HepG2 (cell line): ENCODE results near the gene MRO. TPM values are rescaled to one million over a fixed set of nuclear protein-coding genes. Genes with fewer than 3 reads are reported as not detected.

Source experiments
- ATAC-seq: fragments of 200-7000 bp; cut with Tn5 transposase; 3 replicates; pipeline ENCODE4 v1.9.1; 2020; ENCODE audit warnings: mild to moderate bottlenecking, moderate library complexity
- BruUV-seq: library from RNA; stranded (reverse); fragments of 400-500 nt; replicated peaks from 2 replicates; lab custom pipeline; 2021; lab: Mats Ljungman, UMichigan
- CTCF ChIA-PET: fragments of 300-600 bp; formaldehyde crosslinking; extraction: SDS; loops from one replicate; lab custom pipeline; 2021; ENCODE audit warnings: low total read pairs, inconsistent platforms, low intra/inter-chr PET ratio; lab: Yijun Ruan, JAX
- POLR2A ChIA-PET: fragments of 350-600 bp; sonication (Branson Sonifier 250); formaldehyde crosslinking; loops from one replicate; lab custom pipeline; 2020; ENCODE audit warnings: antibody characterized with exemption, inconsistent platforms; lab: Yijun Ruan, JAX
- DNase-seq: peaks from one replicate; pipeline ENCODE4 v3.0.0-alpha.2; 2015; ENCODE audit warnings: low spot score
- FAIRE-seq: peaks from 3 replicates; lab custom pipeline; 2011; peaks lifted over from hg19 to GRCh38; lab: Jason Lieb, UNC
- H2AFZ ChIP-seq: one replicate; pipeline ENCODE4 v1.6.1; 2011; ENCODE audit warnings: low read length, inconsistent platforms
- H3K27ac ChIP-seq: fragments of 300-600 bp; 3 replicates; pipeline ENCODE4 v1.8.0; 2011; ENCODE audit warnings: mixed run types, mild to moderate bottlenecking, mixed read lengths, low read length, inconsistent platforms; ENCODE audit not compliant: insufficient read depth; ENCODE audit errors: extremely low read length
- H3K27me3 ChIP-seq, 2 experiments: fragments of 200-600 bp in 1 of 2; 2 replicates in 1 of 2; 3 replicates in 1 of 2; pipeline versions ENCODE4 v1.6.0 to v1.8.0; 2011; ENCODE audit warnings: low read length in 2 of 2, mild to moderate bottlenecking in 2 of 2, moderate library complexity in 2 of 2, inconsistent platforms in 1 of 2; ENCODE audit not compliant: insufficient read depth in 2 of 2, control insufficient read depth in 1 of 2
- H3K36me3 ChIP-seq, 2 experiments: fragments of 200-600 bp in 1 of 2; replicated peaks in 1 of 2; 2 replicates in 1 of 2; 3 replicates in 1 of 2; pipeline versions ENCODE4 v1.5.1 to v1.8.0; 2011; ENCODE audit warnings: low read length in 2 of 2, inconsistent platforms in 1 of 2; ENCODE audit not compliant: insufficient read depth in 2 of 2, control insufficient read depth in 1 of 2
- H3K4me1 ChIP-seq: 2 replicates; pipeline ENCODE4 v1.5.1; 2012; ENCODE audit warnings: low read length, inconsistent platforms; ENCODE audit not compliant: insufficient read depth
- H3K4me2 ChIP-seq: 2 replicates; pipeline ENCODE4 v1.6.0; 2011; ENCODE audit warnings: low read depth, low read length, inconsistent platforms
- H3K4me3 ChIP-seq, 3 experiments: fragments of 200-600 bp in 1 of 3; sonication (generic), shearing (Covaris generic) in 1 of 3; replicated peaks in 1 of 3; 2 replicates each; pipeline ENCODE4 v1.5.1; 2011 to 2016; ENCODE audit warnings: low read length in 3 of 3, inconsistent platforms in 2 of 3, low read depth in 2 of 3, mild to moderate bottlenecking in 2 of 3, control low read depth in 1 of 3, mixed read lengths in 1 of 3; ENCODE audit not compliant: insufficient read depth in 1 of 3
- H3K79me2 ChIP-seq: one replicate; pipeline ENCODE4 v1.6.1; 2011; ENCODE audit warnings: low read length, inconsistent platforms; ENCODE audit not compliant: insufficient read depth
- H3K9ac ChIP-seq: 2 replicates; pipeline ENCODE4 v1.6.0; 2011; ENCODE audit warnings: mild to moderate bottlenecking, low read depth, low read length, inconsistent platforms; ENCODE audit not compliant: insufficient read depth
- H3K9me3 ChIP-seq: 2 replicates; pipeline ENCODE4 v1.5.1; 2012; ENCODE audit warnings: mild to moderate bottlenecking, low read length
- H4K20me1 ChIP-seq: 2 replicates; pipeline ENCODE4 v1.6.0; 2011; ENCODE audit warnings: inconsistent platforms, mild to moderate bottlenecking, low read length, moderate library complexity; ENCODE audit not compliant: insufficient read depth
- ATF7 ChIP-seq, 2 experiments: fragments of 450-650 bp in 1 of 2; sonication (generic) in 1 of 2; formaldehyde crosslinking in 1 of 2; IDR thresholded peaks; 2 replicates each; pipeline versions ENCODE4 v1.4.0 to v1.6.1; 2016 to 2020; ENCODE audit warnings: antibody characterized with exemption in 1 of 2, mild to moderate bottlenecking in 1 of 2, missing genetic modification reagents in 1 of 2
- CBX2 ChIP-seq, 2 experiments: fragments of 200-600 bp in 1 of 2; sonication (generic); formaldehyde crosslinking in 1 of 2; IDR thresholded peaks; 2 replicates each; pipeline versions ENCODE4 v1.7.0 to v1.8.1; 2018 to 2022; ENCODE audit warnings: low read depth in 2 of 2, low read length in 1 of 2, mild to moderate bottlenecking in 1 of 2, missing genetic modification reagents in 1 of 2
- CHD2 ChIP-seq: IDR thresholded peaks from 2 replicates; pipeline ENCODE4 v1.6.1; 2011; ENCODE audit warnings: low read depth, low read length, improper control_type of control experiment
- EHMT2 ChIP-seq: fragments of 200-600 bp; sonication (generic); IDR thresholded peaks from 2 replicates; pipeline ENCODE4 v1.7.0; 2017; ENCODE audit warnings: antibody characterized with exemption, low read depth, low read length, borderline replicate concordance
- FIP1L1 ChIP-seq: fragments of 200-400 bp; formaldehyde crosslinking; IDR thresholded peaks from 2 replicates; pipeline ENCODE4 v1.6.1; 2018; ENCODE audit warnings: low read depth, mild to moderate bottlenecking, low read length, moderate library complexity, borderline replicate concordance; ENCODE audit not compliant: insufficient read depth
- FOSL1 ChIP-seq: sonication (generic); formaldehyde crosslinking; IDR thresholded peaks from 2 replicates; pipeline ENCODE4 v1.9.0; 2021; ENCODE audit warnings: missing genetic modification reagents, borderline replicate concordance
- GATA4 ChIP-seq: sonication (generic); IDR thresholded peaks from 2 replicates; pipeline ENCODE4 v1.6.1; 2016; ENCODE audit warnings: antibody characterized with exemption, low read depth, borderline replicate concordance
- GLI4 ChIP-seq: sonication (generic); formaldehyde crosslinking; IDR thresholded peaks from 2 replicates; pipeline ENCODE4 v1.5.1; 2020; ENCODE audit warnings: missing genetic modification reagents, mild to moderate bottlenecking, moderate library complexity, borderline replicate concordance
- HCFC1 ChIP-seq: fragments of 150-350 bp; IDR thresholded peaks from 2 replicates; pipeline ENCODE4 v1.6.1; 2014; ENCODE audit warnings: low read depth, low read length
- KAT7 ChIP-seq: IDR thresholded peaks from 2 replicates; pipeline ENCODE4 v1.6.1; 2018; ENCODE audit warnings: borderline replicate concordance, missing compliant biosample characterization
- MIXL1 ChIP-seq: IDR thresholded peaks from 2 replicates; pipeline ENCODE4 v1.6.1; 2016
- SRSF4 ChIP-seq: fragments of 200-400 bp; formaldehyde crosslinking; IDR thresholded peaks from one replicate; pipeline ENCODE4 v1.6.1; 2018; ENCODE audit warnings: mild to moderate bottlenecking, low read depth, low read length, moderate library complexity; ENCODE audit not compliant: poor library complexity, severe bottlenecking
- TGIF2 ChIP-seq: IDR thresholded peaks from 2 replicates; pipeline ENCODE4 v1.6.1; 2016; ENCODE audit warnings: control low read depth, missing compliant biosample characterization
- ZFP37 ChIP-seq: sonication (generic); formaldehyde crosslinking; IDR thresholded peaks from 2 replicates; pipeline ENCODE4 v1.4.0; 2020; ENCODE audit warnings: missing genetic modification reagents, borderline replicate concordance
- ZMAT5 ChIP-seq: sonication (generic); formaldehyde crosslinking; IDR thresholded peaks from 2 replicates; pipeline ENCODE4 v1.5.0; 2020; ENCODE audit warnings: mild to moderate bottlenecking, low read depth, missing genetic modification reagents, borderline replicate concordance
- ZNF841 ChIP-seq: sonication (generic); formaldehyde crosslinking; IDR thresholded peaks from 2 replicates; pipeline ENCODE4 v1.8.1; 2023; ENCODE audit warnings: missing genetic modification reagents, borderline replicate concordance
- ZNF883 ChIP-seq: sonication (generic); formaldehyde crosslinking; IDR thresholded peaks from 2 replicates; pipeline ENCODE4 v1.5.1; 2020; ENCODE audit warnings: mild to moderate bottlenecking, missing genetic modification reagents; ENCODE audit errors: not compliant biosample characterization
- ZSCAN29 ChIP-seq: sonication (generic); formaldehyde crosslinking; conservative IDR thresholded peaks from 2 replicates; pipeline ENCODE4 v1.4.0; 2020; ENCODE audit warnings: mild to moderate bottlenecking, missing genetic modification reagents
- WGBS: methylation state at CpG from one replicate; pipeline ENCODE4 v1.1.6; 2017; ENCODE audit warnings: low lambda C conversion rate; 5-methylcytosine and 5-hydroxymethylcytosine counted together
- in situ Hi-C: cut with HindIII; loops from 2 replicates; pipeline ENCODE4 v1.10.0; 2017; ENCODE audit warnings: low pct_unique_long_range_greater_than_20kb; ENCODE audit not compliant: extremely low pct_ligation_motif_present
- intact Hi-C: fragments of 100-400 bp; cut with micrococcal nuclease; formaldehyde crosslinking; loops from one replicate; pipeline ENCODE4 v1.10.0; 2022; ENCODE audit not compliant: unreplicated experiment
- polyA plus RNA-seq, 8 experiments: library from polyadenylated mRNA; depleted of rRNA in 3 of 8; stranded (reverse) in 7 of 8; unstranded in 1 of 8; fragments of >200 nt; fragmentation: Illumina TruSeq in 4 of 8; extraction: Trizol in 4 of 8; gene quantifications; 2 replicates each; pipeline versions ENCODE4 v1.2.1 to v1.2.3, GENCODE V29; 2011 to 2016; ENCODE audit warnings: low read depth in 4 of 8, missing spikeins in 1 of 8, mixed read lengths in 1 of 8; ENCODE audit not compliant: insufficient read depth in 1 of 8
- total RNA-seq, 5 experiments: library from RNA; depleted of rRNA; stranded (reverse); fragments of >200 nt; fragmentation: Illumina TruSeq; extraction: Trizol; gene quantifications; 2 replicates each; pipeline ENCODE4 v1.2.3, GENCODE V29; 2016; ENCODE audit warnings: low read depth in 1 of 5

MRO gene
- total and polyA plus RNA-seq, 2 of the 13 experiments (the other 11 are each of a cell fraction or from before 2014, with no cell fraction given): not detected

GRCh38 chr18:50747849-50748242 lies 72.0 kb downstream of the MRO start:
- TF ChIP-seq EHMT2: no peak
- no peak for TF ChIP-seq SRSF4
- no peak for TF ChIP-seq ZMAT5 (CRISPR knock-in tag)
- no peak for TF ChIP-seq ATF7 (IDR thresholded peaks at IDR 0.05)
- TF ChIP-seq ATF7 (CRISPR knock-in tag; IDR thresholded peaks at IDR 0.05): no peak
- TF ChIP-seq HCFC1: no peak
- no peak for TF ChIP-seq GLI4 (CRISPR knock-in tag)
- no peak for TF ChIP-seq ZNF883
- no peak for TF ChIP-seq GATA4
- no peak for TF ChIP-seq FOSL1 (CRISPR knock-in tag)
- no peak for TF ChIP-seq ZNF841
- no peak for TF ChIP-seq ZFP37 (CRISPR knock-in tag)
- TF ChIP-seq CBX2 (IDR thresholded peaks at IDR 0.05; ENCODE audit: low read depth, low read length): no peak
- no peak for TF ChIP-seq CBX2 (CRISPR knock-in tag; IDR thresholded peaks at IDR 0.05; ENCODE audit: low read depth)
- TF ChIP-seq FIP1L1: no peak
- no peak for TF ChIP-seq KAT7 (CRISPR knock-in tag)
- no peak for TF ChIP-seq CHD2
- TF ChIP-seq ZSCAN29 (CRISPR knock-in tag): no peak
- no peak for TF ChIP-seq MIXL1
- no peak for TF ChIP-seq TGIF2 (CRISPR knock-in tag)
- no peak for DNase-seq
- no peaks in the 10 kb centered on the region for H3K79me2 ChIP-seq
- no peak overlapping the region for H3K4me3 ChIP-seq
- no peaks in the 10 kb centered on the region for H4K20me1 ChIP-seq
- no peaks in the 10 kb centered on the region for H3K36me3 ChIP-seq
- H3K27ac ChIP-seq: no peak overlapping the region
- intact Hi-C loops: no loop called here
- no peak overlapping the region for H2AFZ ChIP-seq
- H3K4me1 ChIP-seq: no peaks in the 10 kb centered on the region
- POLR2A ChIA-PET: no interaction called here
- H3K27me3 ChIP-seq: peaks cover 2 to 21% of the 10 kb centered on the region in 2 experiments; a peak in 2 of 5 replicates
- H3K9ac ChIP-seq: no peak overlapping the region
- no TSS peak for BruUV-seq
- WGBS: 45% methylated on average over 1 of the region's 1 CpG
- no peak for ATAC-seq
- no peaks in the 10 kb centered on the region for H3K9me3 ChIP-seq
- CTCF ChIA-PET: no interaction called here
- no peak overlapping the region for H3K4me2 ChIP-seq
- FAIRE-seq: no peak
- in situ Hi-C loops: no loop called here
